PC-3 (cell line): ENCODE data around the gene CPE.

Experiments
- EZH2 ChIP-seq: fragments of 300-600 bp; sonication (generic); IDR thresholded peaks from one replicate; pipeline ENCODE4 v1.6.1; 2017; ENCODE audit warnings: antibody characterized with exemption, mild to moderate bottlenecking, low read length; ENCODE audit not compliant: unreplicated experiment
- EZH2phosphoT487 ChIP-seq: fragments of 300-600 bp; sonication (generic); IDR thresholded peaks from 2 replicates; pipeline ENCODE4 v1.6.1; 2018; ENCODE audit warnings: mild to moderate bottlenecking, antibody characterized with exemption, low read length, borderline replicate concordance
- TF ChIP-seq, protein P1 (sequence below): fragments of 300-600 bp; sonication (generic); conservative IDR thresholded peaks from 2 replicates; pipeline ENCODE4 v1.5.1; 2017; ENCODE audit warnings: antibody characterized with exemption, low read depth, mild to moderate bottlenecking, low read length

DNA sequence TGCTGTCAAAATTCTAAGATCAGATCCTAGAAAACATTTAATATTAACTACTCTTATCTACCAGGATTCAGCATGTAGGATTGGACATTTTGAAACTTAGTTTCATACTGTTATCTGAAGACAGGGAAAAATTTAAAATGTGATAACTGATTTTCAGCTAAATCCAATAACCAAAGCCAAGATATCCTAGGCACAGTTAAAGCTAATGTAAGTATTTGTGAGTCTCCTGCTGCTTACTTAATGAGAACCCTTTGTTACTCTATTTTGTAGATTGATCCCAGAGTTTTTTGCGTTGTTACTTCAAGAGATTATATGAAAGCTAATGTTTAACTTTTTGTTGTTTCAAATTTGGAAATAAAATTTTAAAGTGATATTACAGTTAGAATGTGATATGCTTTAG lies 2.0 kb downstream of the CPE start:
- no peak for TF ChIP-seq EZH2phosphoT487
- TF ChIP-seq, protein P1, sequence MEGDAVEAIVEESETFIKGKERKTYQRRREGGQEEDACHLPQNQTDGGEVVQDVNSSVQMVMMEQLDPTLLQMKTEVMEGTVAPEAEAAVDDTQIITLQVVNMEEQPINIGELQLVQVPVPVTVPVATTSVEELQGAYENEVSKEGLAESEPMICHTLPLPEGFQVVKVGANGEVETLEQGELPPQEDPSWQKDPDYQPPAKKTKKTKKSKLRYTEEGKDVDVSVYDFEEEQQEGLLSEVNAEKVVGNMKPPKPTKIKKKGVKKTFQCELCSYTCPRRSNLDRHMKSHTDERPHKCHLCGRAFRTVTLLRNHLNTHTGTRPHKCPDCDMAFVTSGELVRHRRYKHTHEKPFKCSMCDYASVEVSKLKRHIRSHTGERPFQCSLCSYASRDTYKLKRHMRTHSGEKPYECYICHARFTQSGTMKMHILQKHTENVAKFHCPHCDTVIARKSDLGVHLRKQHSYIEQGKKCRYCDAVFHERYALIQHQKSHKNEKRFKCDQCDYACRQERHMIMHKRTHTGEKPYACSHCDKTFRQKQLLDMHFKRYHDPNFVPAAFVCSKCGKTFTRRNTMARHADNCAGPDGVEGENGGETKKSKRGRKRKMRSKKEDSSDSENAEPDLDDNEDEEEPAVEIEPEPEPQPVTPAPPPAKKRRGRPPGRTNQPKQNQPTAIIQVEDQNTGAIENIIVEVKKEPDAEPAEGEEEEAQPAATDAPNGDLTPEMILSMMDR, result no peak
- no peak for TF ChIP-seq EZH2
